Peyer's patch (tissue), 4 donors: ENCODE data around the gene CACNA1G.

Source experiments
- POLR2A ChIP-seq, 2 donors: fragments of 450-650 bp; IDR thresholded peaks; one replicate each; pipeline ENCODE4 v1.5.1; 2017; ENCODE audit warnings: antibody characterized with exemption in 2 of 2, mild to moderate bottlenecking in 2 of 2, moderate library complexity in 2 of 2
- TF ChIP-seq, protein P1 (sequence below), 6 experiments: fragments of 450-650 bp in 4 of 6; fragments of 200-600 bp in 2 of 6; sonication (generic) in 1 of 6; IDR thresholded peaks; one replicate each; pipeline ENCODE4 v1.5.1; 2017 to 2019; ENCODE audit warnings: antibody characterized with exemption in 6 of 6, mild to moderate bottlenecking in 3 of 6, moderate library complexity in 1 of 6

- TF ChIP-seq, protein P1, sequence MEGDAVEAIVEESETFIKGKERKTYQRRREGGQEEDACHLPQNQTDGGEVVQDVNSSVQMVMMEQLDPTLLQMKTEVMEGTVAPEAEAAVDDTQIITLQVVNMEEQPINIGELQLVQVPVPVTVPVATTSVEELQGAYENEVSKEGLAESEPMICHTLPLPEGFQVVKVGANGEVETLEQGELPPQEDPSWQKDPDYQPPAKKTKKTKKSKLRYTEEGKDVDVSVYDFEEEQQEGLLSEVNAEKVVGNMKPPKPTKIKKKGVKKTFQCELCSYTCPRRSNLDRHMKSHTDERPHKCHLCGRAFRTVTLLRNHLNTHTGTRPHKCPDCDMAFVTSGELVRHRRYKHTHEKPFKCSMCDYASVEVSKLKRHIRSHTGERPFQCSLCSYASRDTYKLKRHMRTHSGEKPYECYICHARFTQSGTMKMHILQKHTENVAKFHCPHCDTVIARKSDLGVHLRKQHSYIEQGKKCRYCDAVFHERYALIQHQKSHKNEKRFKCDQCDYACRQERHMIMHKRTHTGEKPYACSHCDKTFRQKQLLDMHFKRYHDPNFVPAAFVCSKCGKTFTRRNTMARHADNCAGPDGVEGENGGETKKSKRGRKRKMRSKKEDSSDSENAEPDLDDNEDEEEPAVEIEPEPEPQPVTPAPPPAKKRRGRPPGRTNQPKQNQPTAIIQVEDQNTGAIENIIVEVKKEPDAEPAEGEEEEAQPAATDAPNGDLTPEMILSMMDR (IDR thresholded peaks at IDR 0.05), result no peak
- no peak for TF ChIP-seq POLR2A (IDR thresholded peaks at IDR 0.05)
These were observed 28.0 kb downstream of the CACNA1G start for GRCh38 chr17:50588391-50589049.
